Amniotic stem cell (primary cell): ENCODE results near the gene SOD3.
A peak's percentile ranks its signal among the peaks of the same experiment; 100 is the strongest.

Source experiments
- DNase-seq: peaks from one replicate; lab custom pipeline; 2025; lab: John Stamatoyannopoulos, UW

Gene SOD3

DNA sequence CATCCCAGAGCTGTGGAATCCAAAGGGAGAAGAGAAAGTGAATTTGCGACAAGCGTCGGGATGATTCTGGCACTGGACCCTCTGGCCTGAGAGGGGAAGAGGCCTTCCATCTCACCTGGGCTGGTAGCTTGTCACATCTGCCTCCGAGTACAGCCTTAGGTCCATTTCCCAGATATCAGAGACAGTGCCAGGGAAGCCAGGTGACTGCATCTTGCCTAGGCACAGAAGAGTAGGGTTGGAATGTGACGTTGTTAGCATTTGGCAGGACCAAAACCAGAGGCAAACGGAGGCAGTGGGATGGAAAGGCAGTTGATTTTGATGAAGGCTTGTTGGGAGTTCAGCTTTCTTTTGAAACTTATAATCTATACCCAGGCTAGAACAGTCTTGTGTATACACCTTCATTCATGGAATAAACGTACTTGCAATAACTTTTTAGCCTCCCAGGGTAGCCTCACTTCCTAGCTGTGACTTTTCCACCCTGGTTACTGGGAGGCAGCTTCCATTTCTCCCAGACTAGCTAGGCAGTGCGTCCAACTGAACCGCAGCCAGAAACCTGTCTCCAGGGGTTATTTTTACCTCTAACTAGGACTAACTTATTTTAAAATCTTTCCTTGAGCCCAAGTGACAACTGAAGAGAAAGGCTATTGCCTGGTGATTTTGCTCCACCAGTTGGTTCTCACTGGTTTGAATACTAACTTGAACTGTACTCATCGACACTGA lies 5.9 kb downstream of the SOD3 start:
- no peak for DNase-seq

- peak; percentile 9 for DNase-seq
These were observed 7.3 kb downstream of the SOD3 start for GRCh38 chr4:24802648-24803047.

DNA sequence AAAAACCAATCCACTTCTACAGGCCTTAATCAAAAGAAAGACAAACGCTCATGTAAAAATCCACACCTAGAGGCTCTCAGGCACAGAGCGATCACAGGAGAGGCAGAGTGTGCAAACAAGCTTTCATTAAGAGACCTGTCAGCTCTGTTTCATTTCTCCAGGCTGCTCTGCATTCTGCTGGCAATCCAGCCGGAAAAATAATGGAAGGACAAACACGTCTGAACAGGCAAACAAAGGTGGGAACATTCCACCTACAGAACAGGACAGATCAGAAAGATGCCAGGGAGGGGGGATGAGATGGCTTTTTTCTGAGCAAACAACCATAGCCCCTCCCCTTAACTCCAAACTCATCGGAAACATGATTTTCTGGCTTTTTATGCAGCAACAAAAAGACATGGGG lies 9.7 kb downstream of the SOD3 start:
- no peak for DNase-seq

- DNase-seq: no peak
These were observed 10.2 kb downstream of the SOD3 start for GRCh38 chr4:24805566-24805965.

DNA sequence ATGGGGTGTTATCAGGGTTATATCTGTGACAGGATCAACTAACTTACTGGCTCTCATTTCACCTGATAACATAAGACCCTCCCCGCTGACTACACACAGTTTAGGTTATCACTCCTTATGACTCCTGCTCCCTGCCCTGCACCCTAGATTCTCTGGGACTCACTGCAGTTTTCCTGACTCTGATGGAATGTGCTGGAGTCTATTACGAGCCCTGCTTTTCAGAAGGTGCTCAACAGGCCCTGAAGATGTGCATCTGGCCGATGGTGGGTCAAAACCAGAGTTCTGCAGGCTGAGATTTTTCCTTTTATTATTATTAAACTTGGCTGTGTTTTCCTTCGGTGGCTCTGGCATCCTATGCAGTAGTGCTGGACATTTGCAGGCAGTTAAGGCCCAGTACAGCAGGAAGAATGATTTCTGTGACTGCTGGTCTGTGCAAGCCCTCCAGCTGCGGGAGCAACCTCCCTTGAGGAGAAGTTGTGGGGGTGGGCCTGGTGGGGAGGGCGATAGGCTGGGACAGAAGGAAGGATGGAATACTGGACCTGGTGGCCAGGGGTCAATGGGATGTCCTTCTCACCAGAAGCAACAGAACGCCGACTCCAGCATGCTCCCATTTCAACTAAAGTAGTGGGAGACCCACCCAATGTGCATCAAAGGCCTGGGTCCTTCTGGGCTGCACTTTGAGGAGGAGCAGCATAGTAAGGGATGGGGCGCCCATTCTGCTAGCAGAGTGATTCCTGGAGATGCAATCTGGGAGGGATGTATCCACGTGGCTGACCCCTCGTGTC lies 11.0 kb downstream of the SOD3 start:
- no peak for DNase-seq

- no peak for DNase-seq
These were observed 12.2 kb downstream of the SOD3 start for GRCh38 chr4:24807611-24808010.

DNA sequence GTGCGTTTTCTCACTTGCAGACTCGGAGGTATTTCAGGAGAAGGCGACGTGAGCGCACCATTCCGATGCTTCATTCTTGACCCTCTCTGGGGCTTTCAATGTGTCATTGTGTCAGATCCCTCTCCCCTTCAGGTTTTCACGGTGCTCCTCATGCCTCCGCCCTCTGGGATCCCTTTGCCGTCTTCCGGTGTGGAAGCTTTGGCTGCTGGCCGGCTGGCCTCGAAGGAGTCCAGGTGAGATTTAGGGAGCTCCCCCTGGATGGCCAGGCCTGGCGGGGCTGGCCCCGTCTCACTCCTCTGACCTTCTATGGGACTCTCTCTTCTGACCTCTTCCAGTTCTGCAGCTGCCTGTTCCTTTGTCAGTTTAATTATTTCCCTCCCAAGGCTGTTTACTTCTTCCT lies 12.9 kb downstream of the SOD3 start:
- DNase-seq: no peak

DNA sequence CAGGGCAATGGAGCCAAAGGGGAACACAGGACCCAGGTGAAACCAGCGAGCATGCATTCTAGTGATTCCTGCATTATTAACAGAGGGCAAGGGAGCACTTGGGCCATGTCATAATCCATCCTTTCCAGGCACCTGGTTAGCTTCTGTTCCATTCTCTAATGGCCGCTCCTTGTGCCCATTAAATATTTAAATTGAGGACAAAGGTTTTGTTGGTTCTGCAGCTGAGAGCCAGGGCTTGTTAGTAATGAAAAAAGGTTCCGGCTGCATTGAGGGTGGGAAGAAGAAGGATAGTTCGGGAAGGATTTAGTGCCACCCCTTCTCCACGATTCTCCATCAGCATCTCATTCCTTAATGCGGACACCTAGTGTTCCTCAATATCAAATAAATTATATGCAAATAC lies 13.6 kb downstream of the SOD3 start:
- DNase-seq: no peak

- DNase-seq: no peak
These were observed 14.0 kb downstream of the SOD3 start for GRCh38 chr4:24809376-24809775.

- peak; percentile 1 for DNase-seq
These were observed 14.5 kb downstream of the SOD3 start for GRCh38 chr4:24809815-24810405.

- DNase-seq: no peak
These were observed 15.7 kb downstream of the SOD3 start for GRCh38 chr4:24810871-24811631.

GRCh38 chr4:24813732-24814131 lies 18.4 kb downstream of the SOD3 start:
- no peak for DNase-seq

DNA sequence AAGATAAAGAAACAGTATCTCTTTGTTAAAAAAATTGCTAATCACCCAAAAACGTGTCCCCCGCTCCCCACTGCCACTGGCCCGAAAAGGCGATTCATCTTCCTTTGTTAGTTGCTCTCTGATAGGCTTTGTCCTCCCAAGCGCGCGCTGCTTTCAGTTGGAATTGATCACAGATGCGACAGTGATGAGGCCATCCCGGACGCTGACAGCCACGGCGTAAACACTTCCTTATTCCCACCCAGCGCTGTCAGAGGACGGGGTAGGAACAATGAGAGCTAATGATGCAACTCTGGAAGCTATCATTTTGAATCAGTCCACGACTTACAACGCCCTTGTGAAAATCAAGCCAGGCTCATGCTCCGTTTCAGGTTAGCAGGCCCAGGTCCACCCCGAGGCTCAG lies 21.4 kb downstream of the SOD3 start:
- no peak for DNase-seq

DNA sequence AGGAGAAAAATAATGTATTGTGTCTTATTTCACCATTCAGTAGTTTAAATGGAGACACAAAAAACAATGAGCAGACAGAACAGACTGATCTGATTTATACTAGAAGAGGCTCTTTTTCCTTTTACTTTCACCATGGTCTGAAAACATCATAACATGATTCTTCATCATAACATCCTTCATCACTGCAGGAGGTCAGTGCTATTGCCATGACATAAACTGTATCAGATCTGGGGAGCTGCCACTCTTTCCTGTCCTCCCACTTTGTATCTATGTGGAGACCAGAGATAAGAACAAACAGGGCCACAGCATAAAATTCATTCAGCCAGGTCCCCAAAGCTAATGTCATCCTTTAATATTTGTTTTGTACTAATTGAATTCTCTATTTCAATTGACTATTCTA lies 25.2 kb downstream of the SOD3 start:
- DNase-seq: no peak

DNA sequence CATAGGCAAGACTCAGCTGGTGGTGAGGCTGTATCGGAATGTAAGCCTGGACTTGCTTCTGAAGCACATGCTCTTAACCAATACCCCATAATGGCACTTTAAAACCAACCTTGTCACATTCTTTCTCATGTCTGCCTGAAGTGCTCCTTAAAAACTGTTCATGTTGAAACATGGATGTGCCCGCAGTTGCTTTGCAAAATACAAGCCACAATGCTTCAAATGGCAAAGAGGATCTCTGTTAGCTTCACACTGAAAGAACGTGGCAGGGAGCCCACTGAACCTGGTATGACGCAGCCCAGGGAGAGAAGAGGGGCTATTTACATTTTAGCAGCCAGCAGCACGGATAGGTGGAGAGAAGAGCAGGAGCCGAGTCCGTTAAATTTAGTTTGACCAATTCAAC lies 29.3 kb downstream of the SOD3 start:
- DNase-seq: no peak

- DNase-seq: no peak
These were observed 36.3 kb downstream of the SOD3 start for GRCh38 chr4:24831637-24832036.

GRCh38 chr4:24835696-24836095 lies 40.3 kb downstream of the SOD3 start:
- no peak for DNase-seq

- DNase-seq: no peak
These were observed 41.4 kb downstream of the SOD3 start for GRCh38 chr4:24836661-24837242.

GRCh38 chr4:24837336-24837735 lies 42.0 kb downstream of the SOD3 start:
- no peak for DNase-seq

GRCh38 chr4:24837781-24838180 lies 42.4 kb downstream of the SOD3 start:
- DNase-seq: no peak

DNA sequence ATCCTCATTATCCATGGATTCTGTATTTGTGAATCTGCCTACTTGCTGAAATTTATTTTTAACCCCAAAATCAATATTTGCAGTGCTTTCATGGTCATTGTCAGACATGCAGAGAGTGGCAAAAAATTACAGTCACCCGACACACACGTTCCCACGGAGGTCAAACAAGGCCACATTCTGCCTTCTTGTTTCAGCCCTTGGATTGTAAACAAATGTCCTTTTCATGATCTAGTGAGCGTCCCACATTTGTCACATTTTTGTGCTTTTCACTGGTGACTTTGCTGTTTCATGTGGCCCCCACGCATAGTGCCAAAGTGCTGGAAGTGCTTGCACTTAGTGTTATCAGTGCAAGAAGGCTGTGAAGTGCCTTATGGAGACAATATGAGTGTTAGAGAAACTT lies 45.0 kb downstream of the SOD3 start:
- no peak for DNase-seq
